Spleen (tissue), 7 donors: ENCODE data around the gene DCN.

ENCODE experiments used
- POLR2A ChIP-seq, 3 donors: fragments of 450-650 bp; IDR thresholded peaks; one replicate each; pipeline ENCODE4 v1.5.1; 2017; ENCODE audit warnings: antibody characterized with exemption in 3 of 3, mild to moderate bottlenecking in 1 of 3
- POLR2AphosphoS5 ChIP-seq, 3 donors: sonication (generic); formaldehyde crosslinking; IDR thresholded peaks; one replicate each; pipeline ENCODE4 v1.5.1; 2017; ENCODE audit warnings: antibody characterized with exemption in 3 of 3
- TF ChIP-seq, protein P1 (sequence below), 11 experiments: fragments of 200-600 bp in 7 of 11; fragments of 450-650 bp in 4 of 11; sonication (generic) in 4 of 11; IDR thresholded peaks in 8 of 11; conservative IDR thresholded peaks in 3 of 11; 1 replicate in 7 of 11; 2 replicates in 4 of 11; pipeline versions ENCODE4 v1.4.0 to v1.8.0; 2016 to 2021; ENCODE audit warnings: antibody characterized with exemption in 11 of 11, inconsistent platforms in 4 of 11, mild to moderate bottlenecking in 1 of 11
- donor health status: DM: no; HTN: no; CAD: no; lungs with moderate emphysema.
- donor health status: DM: no; HTN: no; CAD: no.
- donor health status: DM: no; HTN: no; CAD: no.

GRCh38 chr12:91155990-91156389 lies 26.6 kb downstream of the DCN start:
- TF ChIP-seq POLR2AphosphoS5 (IDR thresholded peaks at IDR 0.05) (no peak), POLR2A (IDR thresholded peaks at IDR 0.05) (no peak)
- TF ChIP-seq, protein P1, sequence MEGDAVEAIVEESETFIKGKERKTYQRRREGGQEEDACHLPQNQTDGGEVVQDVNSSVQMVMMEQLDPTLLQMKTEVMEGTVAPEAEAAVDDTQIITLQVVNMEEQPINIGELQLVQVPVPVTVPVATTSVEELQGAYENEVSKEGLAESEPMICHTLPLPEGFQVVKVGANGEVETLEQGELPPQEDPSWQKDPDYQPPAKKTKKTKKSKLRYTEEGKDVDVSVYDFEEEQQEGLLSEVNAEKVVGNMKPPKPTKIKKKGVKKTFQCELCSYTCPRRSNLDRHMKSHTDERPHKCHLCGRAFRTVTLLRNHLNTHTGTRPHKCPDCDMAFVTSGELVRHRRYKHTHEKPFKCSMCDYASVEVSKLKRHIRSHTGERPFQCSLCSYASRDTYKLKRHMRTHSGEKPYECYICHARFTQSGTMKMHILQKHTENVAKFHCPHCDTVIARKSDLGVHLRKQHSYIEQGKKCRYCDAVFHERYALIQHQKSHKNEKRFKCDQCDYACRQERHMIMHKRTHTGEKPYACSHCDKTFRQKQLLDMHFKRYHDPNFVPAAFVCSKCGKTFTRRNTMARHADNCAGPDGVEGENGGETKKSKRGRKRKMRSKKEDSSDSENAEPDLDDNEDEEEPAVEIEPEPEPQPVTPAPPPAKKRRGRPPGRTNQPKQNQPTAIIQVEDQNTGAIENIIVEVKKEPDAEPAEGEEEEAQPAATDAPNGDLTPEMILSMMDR (IDR thresholded peaks at IDR 0.05 in 8 of 11, conservative IDR thresholded peaks at IDR 0.05 in 3 of 11), result no peak
